ENCODE data around the gene CCDC167.

The CCDC167 gene

DNA sequence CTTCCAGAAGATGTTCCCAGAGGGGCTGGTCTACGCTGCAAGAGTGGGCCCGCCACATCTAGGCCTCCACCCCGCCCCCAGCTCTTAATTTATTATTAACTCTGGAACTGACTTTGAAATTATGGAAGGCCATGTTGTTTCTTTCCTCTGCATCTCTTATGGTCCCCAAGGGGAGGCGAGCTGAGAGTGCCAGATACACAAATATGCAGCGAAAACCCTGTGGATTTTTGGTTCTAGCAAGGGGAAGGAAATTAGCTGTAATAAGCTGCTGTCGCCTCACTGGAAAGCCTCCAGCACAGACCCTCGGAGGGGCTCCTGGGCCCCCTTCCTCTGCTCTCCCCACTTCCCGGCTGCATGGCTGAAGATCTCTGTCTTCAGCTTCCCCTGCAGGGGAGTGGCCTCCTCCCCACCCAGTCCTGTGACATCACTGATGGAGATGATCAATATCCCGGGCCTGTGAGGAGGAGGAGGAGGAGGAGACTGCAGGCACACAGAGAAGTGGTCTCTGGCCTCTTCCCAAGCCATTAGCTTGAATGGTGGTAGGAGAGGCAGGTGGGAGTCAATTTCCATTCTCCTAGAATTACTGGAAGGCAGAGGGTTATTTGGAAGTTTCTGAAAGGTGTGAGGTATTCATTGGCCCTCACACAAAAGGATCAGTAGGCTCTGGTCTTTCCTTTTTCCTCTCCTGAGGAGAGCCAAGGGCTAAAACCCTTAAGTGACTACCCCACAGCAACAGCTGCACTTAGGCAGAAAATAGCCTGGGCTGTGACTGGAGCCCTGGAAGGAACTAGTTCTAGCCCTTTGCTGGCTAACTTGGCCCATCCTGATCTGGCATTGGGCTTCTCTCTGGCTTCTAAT lies 39.7 kb upstream of the CCDC167 start:
- Histone ChIP-seq H3K4me1 (ENCODE audit: control insufficient read depth, insufficient read depth, low read length, unreplicated experiment) (peaks cover 11% of the 10 kb centered on the region), H3K36me3 (ENCODE audit: insufficient read depth, low read length) (no peaks in the 10 kb centered on the region), H3K27me3 (ENCODE audit: insufficient read depth, low read length) (peaks cover 36% of the 10 kb centered on the region), H2AFZ (ENCODE audit: low read length, unreplicated experiment) (no peak overlapping the region), H3K27ac (ENCODE audit: low read depth, low read length) (no peak overlapping the region), H3K79me2 (ENCODE audit: control insufficient read depth, insufficient read depth, low read length, unreplicated experiment) (no peaks in the 10 kb centered on the region), H3K4me3 (ENCODE audit: low read depth, low read length) (no peak overlapping the region)

- H3K36me3 ChIP-seq (ENCODE audit: insufficient read depth, low read length), result no peaks in the 10 kb centered on the region
- H3K79me2 ChIP-seq (ENCODE audit: control insufficient read depth, insufficient read depth, low read length, unreplicated experiment), result no peaks in the 10 kb centered on the region
- no peak overlapping the region for H3K4me3 ChIP-seq (ENCODE audit: low read depth, low read length)
- H3K27ac ChIP-seq (ENCODE audit: low read depth, low read length), result no peak overlapping the region
- peaks cover 11% of the 10 kb centered on the region for H3K4me1 ChIP-seq (ENCODE audit: control insufficient read depth, insufficient read depth, low read length, unreplicated experiment)
- peaks cover 48% of the 10 kb centered on the region for H3K27me3 ChIP-seq (ENCODE audit: insufficient read depth, low read length)
- no peak overlapping the region for H2AFZ ChIP-seq (ENCODE audit: low read length, unreplicated experiment)
Measured at GRCh38 chr6:37538107-37538506, 38.4 kb upstream of the CCDC167 start.

GRCh38 chr6:37537548-37537947 lies 37.9 kb upstream of the CCDC167 start:
- Histone ChIP-seq H3K4me1 (ENCODE audit: control insufficient read depth, insufficient read depth, low read length, unreplicated experiment) (peaks cover 11% of the 10 kb centered on the region), H2AFZ (ENCODE audit: low read length, unreplicated experiment) (no peak overlapping the region), H3K4me3 (ENCODE audit: low read depth, low read length) (no peak overlapping the region), H3K79me2 (ENCODE audit: control insufficient read depth, insufficient read depth, low read length, unreplicated experiment) (no peaks in the 10 kb centered on the region), H3K36me3 (ENCODE audit: insufficient read depth, low read length) (no peaks in the 10 kb centered on the region), H3K27ac (ENCODE audit: low read depth, low read length) (no peak overlapping the region), H3K27me3 (ENCODE audit: insufficient read depth, low read length) (peaks cover 54% of the 10 kb centered on the region)

DNA sequence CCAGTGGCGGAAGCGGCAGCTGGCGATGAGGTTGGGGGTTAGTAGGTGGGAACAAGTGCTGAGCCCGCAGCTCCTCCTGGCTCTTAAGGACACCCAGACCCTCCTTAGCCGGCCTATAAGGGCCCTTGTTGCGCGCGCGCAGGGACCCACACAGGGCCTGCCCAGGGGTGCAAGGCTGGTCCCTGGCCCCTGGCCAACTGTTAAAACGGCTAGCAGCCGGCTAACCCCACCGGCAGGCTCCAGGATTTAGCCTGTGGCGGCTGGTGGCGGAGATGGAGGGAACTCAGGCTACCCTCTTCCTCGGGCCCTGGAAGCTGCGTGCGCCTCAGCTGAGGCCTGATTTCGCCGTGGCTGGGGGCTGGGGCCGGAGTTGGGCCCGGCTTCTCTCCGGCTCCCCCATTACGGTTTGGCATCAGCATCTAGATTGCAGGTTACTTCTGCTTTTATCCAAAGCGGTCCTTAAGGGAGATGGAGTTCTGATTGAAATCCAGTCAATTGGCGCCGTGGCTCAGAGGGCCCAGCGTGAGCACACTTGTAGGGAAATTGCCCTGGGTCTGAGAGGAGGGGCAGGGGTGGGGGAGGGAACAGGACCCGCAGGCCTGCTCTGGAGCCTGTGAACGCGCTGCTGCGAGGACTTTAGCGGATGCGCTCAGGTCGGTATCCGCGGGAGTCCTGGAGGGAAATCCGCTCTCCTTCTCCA lies 36.9 kb upstream of the CCDC167 start:
- Histone ChIP-seq H3K4me1 (ENCODE audit: control insufficient read depth, insufficient read depth, low read length, unreplicated experiment) (peaks cover 11% of the 10 kb centered on the region), H3K27ac (ENCODE audit: low read depth, low read length) (no peak overlapping the region), H3K79me2 (ENCODE audit: control insufficient read depth, insufficient read depth, low read length, unreplicated experiment) (no peaks in the 10 kb centered on the region), H3K4me3 (ENCODE audit: low read depth, low read length) (peak overlapping the region; percentile 68), H3K36me3 (ENCODE audit: insufficient read depth, low read length) (no peaks in the 10 kb centered on the region), H2AFZ (ENCODE audit: low read length, unreplicated experiment) (no peak overlapping the region), H3K27me3 (ENCODE audit: insufficient read depth, low read length) (peaks cover 61% of the 10 kb centered on the region)

DNA sequence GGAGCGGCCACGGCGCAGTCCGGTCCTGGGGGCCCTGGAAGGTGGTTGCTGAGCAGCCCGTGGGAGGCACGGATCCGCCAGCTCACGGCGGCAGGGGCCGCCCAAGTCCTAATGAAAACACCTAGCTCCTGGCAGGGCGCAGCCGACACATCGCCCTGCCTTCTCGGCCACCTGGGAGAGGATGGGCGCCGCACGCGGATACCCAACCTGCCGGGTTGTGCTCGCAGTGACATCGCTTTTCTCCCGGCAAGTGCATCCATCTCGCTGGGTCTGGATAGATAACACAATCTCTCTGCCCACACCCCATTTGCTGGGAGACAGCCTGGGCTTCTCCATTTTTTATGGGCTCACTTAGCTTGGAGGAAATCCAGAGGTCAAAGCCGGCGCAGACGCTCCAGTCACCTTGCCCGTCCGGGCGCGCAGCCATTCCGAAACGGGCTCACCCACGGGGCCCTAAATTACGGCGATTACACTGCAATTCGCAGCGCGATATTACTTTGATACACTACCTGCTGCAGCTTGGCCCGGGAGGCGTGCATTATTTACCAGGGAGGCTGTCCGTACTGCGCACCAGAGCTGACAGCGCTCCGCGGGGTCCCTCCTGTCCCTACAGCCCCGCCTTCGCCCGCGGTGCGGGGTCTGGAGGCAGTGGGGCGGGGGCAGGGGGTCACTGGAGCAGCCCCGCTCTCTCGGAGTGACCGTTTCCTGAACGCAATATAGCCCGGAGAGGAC lies 36.2 kb upstream of the CCDC167 start:
- Histone ChIP-seq H3K27me3 (ENCODE audit: insufficient read depth, low read length) (peaks cover 68% of the 10 kb centered on the region), H3K79me2 (ENCODE audit: control insufficient read depth, insufficient read depth, low read length, unreplicated experiment) (no peaks in the 10 kb centered on the region), H3K27ac (ENCODE audit: low read depth, low read length) (no peak overlapping the region), H3K4me1 (ENCODE audit: control insufficient read depth, insufficient read depth, low read length, unreplicated experiment) (peaks cover 14% of the 10 kb centered on the region), H3K36me3 (ENCODE audit: insufficient read depth, low read length) (no peaks in the 10 kb centered on the region), H2AFZ (ENCODE audit: low read length, unreplicated experiment) (no peak overlapping the region), H3K4me3 (ENCODE audit: low read depth, low read length) (peak overlapping the region; percentile 68)

- Histone ChIP-seq H3K36me3 (ENCODE audit: insufficient read depth, low read length) (no peaks in the 10 kb centered on the region), H2AFZ (ENCODE audit: low read length, unreplicated experiment) (no peak overlapping the region), H3K27me3 (ENCODE audit: insufficient read depth, low read length) (peaks cover 72% of the 10 kb centered on the region), H3K4me3 (ENCODE audit: low read depth, low read length) (peak overlapping the region; percentile 68), H3K27ac (ENCODE audit: low read depth, low read length) (no peak overlapping the region), H3K4me1 (ENCODE audit: control insufficient read depth, insufficient read depth, low read length, unreplicated experiment) (peaks cover 18% of the 10 kb centered on the region), H3K79me2 (ENCODE audit: control insufficient read depth, insufficient read depth, low read length, unreplicated experiment) (no peaks in the 10 kb centered on the region)
Measured at GRCh38 chr6:37535428-37535758, 35.7 kb upstream of the CCDC167 start.

DNA sequence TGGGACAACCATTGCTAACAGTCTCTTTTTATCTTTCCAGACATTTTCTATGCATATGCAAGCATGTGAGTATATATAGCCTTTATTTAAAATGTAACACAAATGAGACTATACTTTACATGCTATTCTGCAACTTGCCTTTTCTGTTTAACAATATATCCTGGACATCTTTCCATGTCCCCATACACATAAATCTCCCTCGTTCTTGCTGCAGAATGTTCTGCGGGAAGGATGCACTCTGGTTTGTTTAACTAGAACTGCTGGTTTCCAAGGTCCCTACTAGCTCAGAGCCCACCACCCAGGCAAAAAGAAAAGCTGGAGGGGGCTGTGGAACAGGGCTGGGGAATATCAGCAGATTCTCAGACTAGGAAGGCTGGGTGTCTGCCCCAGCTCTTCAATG lies 35.2 kb upstream of the CCDC167 start:
- Histone ChIP-seq H3K27ac (ENCODE audit: low read depth, low read length) (no peak overlapping the region), H3K4me3 (ENCODE audit: low read depth, low read length) (no peak overlapping the region), H3K27me3 (ENCODE audit: insufficient read depth, low read length) (peaks cover 72% of the 10 kb centered on the region), H3K36me3 (ENCODE audit: insufficient read depth, low read length) (no peaks in the 10 kb centered on the region), H3K79me2 (ENCODE audit: control insufficient read depth, insufficient read depth, low read length, unreplicated experiment) (no peaks in the 10 kb centered on the region), H2AFZ (ENCODE audit: low read length, unreplicated experiment) (no peak overlapping the region), H3K4me1 (ENCODE audit: control insufficient read depth, insufficient read depth, low read length, unreplicated experiment) (peaks cover 18% of the 10 kb centered on the region)

DNA sequence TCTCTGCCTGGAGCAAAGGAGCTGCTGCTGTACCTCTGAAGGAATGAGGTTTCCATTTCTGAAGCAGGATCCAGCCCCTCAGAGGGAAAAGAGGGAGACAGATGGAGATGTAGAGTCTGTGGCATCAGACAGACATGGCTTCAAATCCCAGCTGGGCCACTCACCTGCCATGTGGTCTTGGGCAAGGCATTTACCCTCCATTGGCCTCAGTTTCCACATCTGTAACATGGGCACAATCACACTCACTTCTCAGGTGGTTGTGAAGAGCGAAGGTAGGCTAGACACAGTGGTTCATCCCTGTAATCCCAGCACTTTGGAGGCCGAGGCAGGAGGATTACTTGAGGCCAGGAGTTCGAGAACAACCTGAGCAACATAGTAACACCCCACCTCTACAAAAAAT lies 32.4 kb upstream of the CCDC167 start:
- Histone ChIP-seq H3K4me1 (ENCODE audit: control insufficient read depth, insufficient read depth, low read length, unreplicated experiment) (peaks cover 18% of the 10 kb centered on the region), H3K27me3 (ENCODE audit: insufficient read depth, low read length) (peaks cover 79% of the 10 kb centered on the region), H3K79me2 (ENCODE audit: control insufficient read depth, insufficient read depth, low read length, unreplicated experiment) (no peaks in the 10 kb centered on the region), H3K27ac (ENCODE audit: low read depth, low read length) (no peak overlapping the region), H3K36me3 (ENCODE audit: insufficient read depth, low read length) (no peaks in the 10 kb centered on the region), H3K4me3 (ENCODE audit: low read depth, low read length) (no peak overlapping the region), H2AFZ (ENCODE audit: low read length, unreplicated experiment) (no peak overlapping the region)

- H3K27me3 ChIP-seq (ENCODE audit: insufficient read depth, low read length), result peaks cover 78% of the 10 kb centered on the region
- H3K27ac ChIP-seq (ENCODE audit: low read depth, low read length), result no peak overlapping the region
- no peaks in the 10 kb centered on the region for H3K79me2 ChIP-seq (ENCODE audit: control insufficient read depth, insufficient read depth, low read length, unreplicated experiment)
- H3K4me1 ChIP-seq (ENCODE audit: control insufficient read depth, insufficient read depth, low read length, unreplicated experiment), result peaks cover 18% of the 10 kb centered on the region
- H2AFZ ChIP-seq (ENCODE audit: low read length, unreplicated experiment), result no peak overlapping the region
- no peak overlapping the region for H3K4me3 ChIP-seq (ENCODE audit: low read depth, low read length)
- H3K36me3 ChIP-seq (ENCODE audit: insufficient read depth, low read length), result no peaks in the 10 kb centered on the region
Measured at GRCh38 chr6:37531437-37532036, 31.8 kb upstream of the CCDC167 start.

- Histone ChIP-seq H3K36me3 (ENCODE audit: insufficient read depth, low read length) (no peaks in the 10 kb centered on the region), H3K4me1 (ENCODE audit: control insufficient read depth, insufficient read depth, low read length, unreplicated experiment) (peaks cover 13% of the 10 kb centered on the region), H3K4me3 (ENCODE audit: low read depth, low read length) (no peak overlapping the region), H3K27me3 (ENCODE audit: insufficient read depth, low read length) (peaks cover 73% of the 10 kb centered on the region), H2AFZ (ENCODE audit: low read length, unreplicated experiment) (no peak overlapping the region), H3K79me2 (ENCODE audit: control insufficient read depth, insufficient read depth, low read length, unreplicated experiment) (no peaks in the 10 kb centered on the region), H3K27ac (ENCODE audit: low read depth, low read length) (no peak overlapping the region)
Measured at GRCh38 chr6:37531026-37531425, 31.3 kb upstream of the CCDC167 start.
